Thoracic aorta (tissue), 2 donors: ENCODE measurements around the gene DYNLT2. TPM values are rescaled to one million over a fixed set of nuclear protein-coding genes. Genes with fewer than 3 reads are reported as not detected.

Source experiments
- ATAC-seq: fragments of 150-250 bp; one replicate; pipeline ENCODE4 v1.8.0; 2017; ENCODE audit warnings: low read depth; ENCODE audit not compliant: insufficient number of reproducible peaks, low FRiP score
- DNase-seq: peaks from one replicate; pipeline ENCODE4 v3.0.0-alpha.2; 2020; ENCODE audit warnings: low spot score
- H3K27ac ChIP-seq, 2 donors: fragments of 200-600 bp; sonication (generic); 1 replicate in 1 of 2; 2 replicates in 1 of 2; pipeline ENCODE4 v1.5.1; 2016; ENCODE audit warnings: mild to moderate bottlenecking in 2 of 2, moderate library complexity in 2 of 2
- H3K27me3 ChIP-seq: fragments of 200-600 bp; sonication (generic); replicated peaks from 2 replicates; pipeline ENCODE4 v1.6.0; 2016; ENCODE audit warnings: mild to moderate bottlenecking; ENCODE audit not compliant: insufficient read depth
- H3K36me3 ChIP-seq: fragments of 200-600 bp; sonication (generic); one replicate; pipeline ENCODE4 v1.5.1; 2016
- H3K4me1 ChIP-seq, 2 donors: fragments of 200-600 bp; sonication (generic); 1 replicate in 1 of 2; 2 replicates in 1 of 2; pipeline versions ENCODE4 v1.5.1 to v1.6.0; 2016; ENCODE audit warnings: low read depth in 2 of 2, mild to moderate bottlenecking in 1 of 2; ENCODE audit not compliant: control insufficient read depth in 1 of 2
- H3K4me3 ChIP-seq: fragments of 200-600 bp; sonication (generic); 2 replicates; pipeline ENCODE4 v1.5.1; 2016; ENCODE audit warnings: mild to moderate bottlenecking
- H3K9me3 ChIP-seq: fragments of 200-600 bp; sonication (generic); 2 replicates; pipeline ENCODE4 v1.5.1; 2016
- CTCF ChIP-seq: fragments of 200-600 bp; sonication (generic); IDR thresholded peaks from one replicate; pipeline ENCODE4 v1.5.1; 2019; ENCODE audit warnings: antibody characterized with exemption
- total RNA-seq, 2 donors: library from RNA; depleted of rRNA; stranded (reverse); fragments of >200 nt; gene quantifications; one replicate each; pipeline versions ENCODE4 v1.1.0 to v1.2.3, GENCODE V29; 2016

Gene DYNLT2
- total RNA-seq, 2 donors from 2014 or later: 0.95 to 3.0 TPM

GRCh38 chr6:169798764-169799473, 47.5 kb upstream of the DYNLT2 start:
- no peaks in the 10 kb centered on the region for H3K36me3 ChIP-seq
- no peaks in the 10 kb centered on the region for H3K27me3 ChIP-seq
- no peak overlapping the region for H3K4me3 ChIP-seq
- no peak for DNase-seq
- H3K9me3 ChIP-seq: no peaks in the 10 kb centered on the region
- no peak for TF ChIP-seq CTCF
- no peaks in the 10 kb centered on the region for H3K4me1 ChIP-seq
- ATAC-seq: no peak
- no peak overlapping the region for H3K27ac ChIP-seq

DNA sequence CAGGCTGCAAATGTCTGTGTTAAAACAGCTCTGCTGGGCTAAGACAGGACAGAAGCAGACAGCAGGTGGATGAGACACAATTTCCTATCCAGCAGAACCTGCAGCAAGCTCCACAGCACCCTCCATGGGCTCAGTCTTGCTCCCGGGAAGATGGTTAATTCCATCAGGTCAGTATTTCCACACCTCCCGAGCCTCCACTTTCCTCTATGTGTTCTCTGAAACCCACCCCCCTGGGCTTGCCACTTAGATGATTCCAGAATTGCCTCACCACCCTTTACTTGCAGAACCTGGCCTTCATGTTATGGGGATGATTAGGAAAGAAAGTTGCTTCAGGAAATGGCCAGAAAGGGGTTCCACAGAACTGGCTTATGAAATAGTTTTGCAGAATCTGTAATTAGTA, 43.8 kb upstream of the DYNLT2 start:
- H3K36me3 ChIP-seq: no peaks in the 10 kb centered on the region
- no peak overlapping the region for H3K27ac ChIP-seq
- ATAC-seq (no peak), DNase-seq (no peak)
- no peaks in the 10 kb centered on the region for H3K9me3 ChIP-seq
- TF ChIP-seq CTCF: no peak
- H3K4me1 ChIP-seq: peaks cover 0 to 5% of the 10 kb centered on the region in 2 donors
- H3K27me3 ChIP-seq: no peaks in the 10 kb centered on the region
- H3K4me3 ChIP-seq: no peak overlapping the region

DNA sequence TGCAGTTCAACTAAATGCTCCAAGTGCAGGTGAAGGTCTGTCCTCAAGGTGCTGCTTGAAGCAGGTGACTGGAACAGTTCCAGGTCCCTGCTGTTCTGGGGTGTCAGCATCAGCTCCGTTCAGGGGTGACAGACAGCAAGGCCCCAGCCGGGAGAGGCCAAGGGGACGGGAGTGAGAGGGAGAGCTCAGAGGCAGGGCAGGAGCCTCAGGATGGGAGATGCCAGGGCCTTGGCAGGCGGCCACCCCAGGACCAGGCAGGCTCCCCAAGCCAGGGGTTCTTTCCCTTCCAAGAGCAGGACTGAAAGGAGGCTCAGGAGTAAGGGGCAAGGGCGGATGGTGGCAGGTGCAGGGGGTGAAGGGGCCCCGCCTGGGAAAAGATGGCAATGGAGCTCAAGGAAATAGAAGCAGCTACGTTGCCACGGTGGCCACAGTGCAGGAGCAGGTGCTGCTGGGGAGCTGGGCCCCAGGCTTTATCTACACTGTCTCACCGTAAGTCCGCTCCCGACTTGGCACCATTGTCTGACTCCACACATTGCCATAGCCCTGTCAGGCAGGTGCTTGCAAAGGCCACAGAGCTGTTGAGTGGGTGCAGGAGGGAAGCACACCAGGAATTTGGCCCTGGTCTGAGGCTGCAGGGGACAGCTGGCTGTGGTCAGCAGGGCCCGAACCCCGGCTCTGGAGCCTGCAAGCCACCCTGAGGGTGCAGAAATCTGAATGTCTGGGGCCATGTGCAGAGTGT, 43.1 kb upstream of the DYNLT2 start:
- ATAC-seq (no peak), DNase-seq (no peak)
- TF ChIP-seq CTCF: no peak
- H3K27ac ChIP-seq: no peak overlapping the region
- H3K4me1 ChIP-seq: peaks cover 0 to 10% of the 10 kb centered on the region in 2 donors
- H3K27me3 ChIP-seq: no peaks in the 10 kb centered on the region
- no peaks in the 10 kb centered on the region for H3K36me3 ChIP-seq
- H3K9me3 ChIP-seq: no peaks in the 10 kb centered on the region
- no peak overlapping the region for H3K4me3 ChIP-seq

GRCh38 chr6:169793408-169793807, 42.0 kb upstream of the DYNLT2 start:
- Histone ChIP-seq H3K27ac (no peak overlapping the region), H3K27me3 (no peaks in the 10 kb centered on the region), H3K4me3 (no peak overlapping the region), H3K9me3 (no peaks in the 10 kb centered on the region), H3K4me1 (peaks cover 0 to 11% of the 10 kb centered on the region in 2 donors), H3K36me3 (no peaks in the 10 kb centered on the region)
- TF ChIP-seq CTCF: no peak
- ATAC-seq: no peak
- DNase-seq: no peak

DNA sequence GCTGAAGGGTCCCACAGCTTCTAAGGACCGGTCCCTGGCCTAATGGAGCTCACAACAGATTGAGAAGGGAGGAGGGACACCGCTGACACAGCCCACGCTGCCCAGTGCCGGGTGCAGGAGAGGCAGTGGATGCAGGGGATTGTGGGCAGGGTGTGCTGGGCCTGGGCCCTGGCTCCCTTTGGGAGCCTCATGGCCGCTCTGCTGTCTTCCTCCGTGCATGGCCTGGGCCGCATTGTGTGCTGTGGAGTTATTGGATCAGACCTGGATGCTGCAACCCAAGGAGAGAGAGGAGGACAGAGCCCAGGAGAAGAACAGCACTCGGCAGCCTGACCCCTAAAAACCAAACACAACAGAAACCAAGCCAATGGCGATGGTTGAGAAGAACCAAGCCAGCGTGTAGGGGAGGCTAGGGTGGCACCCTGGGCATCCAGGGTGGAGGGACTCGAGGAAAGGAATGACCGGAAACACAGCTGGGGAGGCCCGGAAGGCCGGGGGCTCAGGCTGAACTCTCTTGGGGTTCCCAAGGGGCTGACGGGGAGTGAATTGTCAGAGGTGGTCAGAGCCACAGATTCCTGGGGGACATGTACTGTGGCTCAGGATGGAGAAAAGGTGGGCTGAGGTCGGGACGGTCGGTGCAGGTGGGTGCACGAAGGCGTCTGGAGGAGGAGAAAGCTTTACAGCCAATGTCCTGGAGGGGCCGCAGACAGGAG, 41.1 kb upstream of the DYNLT2 start:
- H3K4me3 ChIP-seq: no peak overlapping the region
- DNase-seq (no peak), ATAC-seq (no peak)
- no peaks in the 10 kb centered on the region for H3K36me3 ChIP-seq
- H3K27ac ChIP-seq: no peak overlapping the region
- peaks cover 0 to 11% of the 10 kb centered on the region in 2 donors for H3K4me1 ChIP-seq
- no peaks in the 10 kb centered on the region for H3K9me3 ChIP-seq
- no peak for TF ChIP-seq CTCF
- no peaks in the 10 kb centered on the region for H3K27me3 ChIP-seq
